MM.1S (cell line): ENCODE results near the gene VSIG10L2.

ENCODE experiments used
- DNase-seq: peaks from one replicate; pipeline ENCODE4 v3.0.0-alpha.2; 2015
- H2AFZ ChIP-seq: fragments of 300-600 bp; sonication (generic); 2 replicates; pipeline ENCODE4 v1.6.0; 2016; ENCODE audit warnings: antibody characterized with exemption, low read length
- H3F3A ChIP-seq: fragments of 300-600 bp; sonication (generic); 2 replicates; pipeline ENCODE4 v1.6.1; 2016; ENCODE audit warnings: mild to moderate bottlenecking, antibody characterized with exemption, low read length, moderate library complexity, mixed read lengths; ENCODE audit not compliant: insufficient read depth
- H3K27ac ChIP-seq: fragments of 300-600 bp; sonication (generic); 2 replicates; pipeline ENCODE4 v1.5.1; 2016; ENCODE audit warnings: mild to moderate bottlenecking, low read length
- H3K27me3 ChIP-seq: fragments of 300-600 bp; sonication (generic); replicated peaks from 2 replicates; pipeline ENCODE4 v1.6.0; 2016; ENCODE audit warnings: low read length; ENCODE audit not compliant: insufficient read depth
- H3K36me3 ChIP-seq: fragments of 300-600 bp; sonication (generic); replicated peaks from 2 replicates; pipeline ENCODE4 v1.6.1; 2016; ENCODE audit warnings: mild to moderate bottlenecking, low read length, mixed read lengths; ENCODE audit not compliant: insufficient read depth
- H3K4me1 ChIP-seq: fragments of 300-600 bp; sonication (generic); 2 replicates; pipeline ENCODE4 v1.6.1; 2016; ENCODE audit warnings: low read length, mixed read lengths
- H3K4me2 ChIP-seq: fragments of 300-600 bp; sonication (generic); 2 replicates; pipeline ENCODE4 v1.6.0; 2016; ENCODE audit warnings: low read depth, low read length
- H3K4me3 ChIP-seq: fragments of 300-600 bp; sonication (generic); 2 replicates; pipeline ENCODE4 v1.5.1; 2016; ENCODE audit warnings: low read length, mixed read lengths
- H3K79me2 ChIP-seq: fragments of 300-600 bp; sonication (generic); 2 replicates; pipeline ENCODE4 v1.6.1; 2016; ENCODE audit warnings: mixed run types, low read length, mixed read lengths
- H3K9ac ChIP-seq: fragments of 300-600 bp; sonication (generic); 2 replicates; pipeline ENCODE4 v1.6.1; 2016; ENCODE audit warnings: low read length, mixed read lengths
- H3K9me2 ChIP-seq: fragments of 300-600 bp; sonication (generic); replicated peaks from 2 replicates; pipeline ENCODE4 v1.6.1; 2016; ENCODE audit warnings: mild to moderate bottlenecking, low read length, mixed read lengths; ENCODE audit not compliant: insufficient read depth
- H3K9me3 ChIP-seq: fragments of 300-600 bp; sonication (generic); replicated peaks from 2 replicates; pipeline ENCODE4 v1.6.1; 2016; ENCODE audit warnings: mild to moderate bottlenecking, low read length, mixed read lengths; ENCODE audit not compliant: insufficient read depth
- H4K20me1 ChIP-seq: fragments of 300-600 bp; sonication (generic); 2 replicates; pipeline ENCODE4 v1.6.1; 2016; ENCODE audit warnings: mild to moderate bottlenecking, low read length, moderate library complexity, mixed read lengths; ENCODE audit not compliant: insufficient read depth
- CTCF ChIP-seq: fragments of 300-600 bp; sonication (generic); IDR thresholded peaks from 2 replicates; pipeline ENCODE4 v1.5.1; 2016; ENCODE audit warnings: antibody characterized with exemption, low read length, mixed read lengths
- EZH2 ChIP-seq: fragments of 300-600 bp; sonication (generic); optimal IDR thresholded peaks from 2 replicates; pipeline ENCODE3; 2017; ENCODE audit warnings: low read depth, mild to moderate bottlenecking, antibody characterized with exemption, low read length, mixed read lengths
- EZH2phosphoT487 ChIP-seq: fragments of 300-600 bp; sonication (generic); IDR thresholded peaks from 2 replicates; pipeline ENCODE4 v1.6.1; 2018; ENCODE audit warnings: antibody characterized with exemption, low read length

VSIG10L2 gene

DNA sequence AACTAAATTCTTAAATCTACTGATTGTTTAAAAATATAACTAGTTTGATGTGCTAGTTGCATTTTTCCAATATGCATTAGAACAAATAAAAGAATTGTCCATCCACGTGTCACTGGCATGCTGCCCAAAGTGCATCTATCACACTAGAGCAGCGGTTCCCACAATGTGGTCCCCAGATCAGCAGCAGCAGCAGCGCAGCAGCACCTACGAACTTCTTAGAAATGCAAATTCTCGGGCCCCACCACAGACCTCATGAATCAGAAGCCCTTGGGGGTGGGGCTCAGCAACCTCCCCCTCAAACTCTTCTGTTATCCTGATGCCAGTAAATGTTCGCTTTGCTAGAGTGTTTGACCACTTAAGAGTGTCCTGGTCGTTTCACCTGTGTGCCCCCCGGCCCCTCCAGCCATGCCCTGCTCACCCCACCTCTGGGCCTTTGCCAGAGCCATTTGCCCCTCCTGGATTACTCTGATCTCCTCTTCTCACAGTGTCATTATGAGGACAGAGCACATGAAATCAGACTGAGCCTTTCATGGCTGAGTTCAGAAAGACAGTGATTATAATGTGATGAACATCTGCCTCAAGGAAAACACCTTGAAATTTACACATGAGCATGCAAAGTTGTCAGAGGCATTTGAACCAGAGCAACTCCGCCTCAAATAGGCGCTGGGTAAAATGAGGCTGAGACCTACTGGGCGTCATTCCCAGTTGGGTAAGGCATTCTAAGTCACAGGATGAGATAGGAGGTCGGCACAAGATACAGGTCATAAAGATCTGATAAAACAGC, 12.6 kb upstream of the VSIG10L2 start:
- H3K79me2 ChIP-seq = no peaks in the 10 kb centered on the region
- TF ChIP-seq EZH2 = no peak
- TF ChIP-seq CTCF = no peak
- no peak for TF ChIP-seq EZH2phosphoT487
- H3K9me3 ChIP-seq = no peaks in the 10 kb centered on the region
- H4K20me1 ChIP-seq = no peaks in the 10 kb centered on the region
- H3K4me3 ChIP-seq = no peak overlapping the region
- no peak for DNase-seq
- H3K9me2 ChIP-seq = no peaks in the 10 kb centered on the region
- H3K27me3 ChIP-seq = no peaks in the 10 kb centered on the region
- no peak overlapping the region for H2AFZ ChIP-seq
- no peak overlapping the region for H3K27ac ChIP-seq
- H3K4me1 ChIP-seq = no peaks in the 10 kb centered on the region
- no peak overlapping the region for H3K4me2 ChIP-seq
- H3F3A ChIP-seq = no peaks in the 10 kb centered on the region
- no peak overlapping the region for H3K9ac ChIP-seq
- no peaks in the 10 kb centered on the region for H3K36me3 ChIP-seq

- Histone ChIP-seq H3K4me3 (no peak overlapping the region), H3K4me1 (no peaks in the 10 kb centered on the region), H3K9ac (no peak overlapping the region), H3K27ac (no peak overlapping the region), H4K20me1 (no peaks in the 10 kb centered on the region), H3K79me2 (no peaks in the 10 kb centered on the region), H3K9me2 (no peaks in the 10 kb centered on the region), H2AFZ (no peak overlapping the region), H3K4me2 (no peak overlapping the region), H3F3A (no peaks in the 10 kb centered on the region), H3K27me3 (no peaks in the 10 kb centered on the region), H3K36me3 (no peaks in the 10 kb centered on the region), H3K9me3 (no peaks in the 10 kb centered on the region)
- TF ChIP-seq EZH2phosphoT487 (no peak), EZH2 (no peak), CTCF (no peak)
- no peak for DNase-seq
These were observed 11.4 kb upstream of the VSIG10L2 start for GRCh38 chr11:125934473-125934872.

- no peak overlapping the region for H3K4me3 ChIP-seq
- H3K4me2 ChIP-seq = no peak overlapping the region
- no peaks in the 10 kb centered on the region for H3F3A ChIP-seq
- no peaks in the 10 kb centered on the region for H3K79me2 ChIP-seq
- 0 out of 2 replicates have a peak overlapping the region, but pooled peaks have one; percentile 7 for H2AFZ ChIP-seq
- no peak for DNase-seq
- H3K4me1 ChIP-seq = no peaks in the 10 kb centered on the region
- H3K27me3 ChIP-seq = no peaks in the 10 kb centered on the region
- H3K9me3 ChIP-seq = no peaks in the 10 kb centered on the region
- H4K20me1 ChIP-seq = no peaks in the 10 kb centered on the region
- no peak overlapping the region for H3K27ac ChIP-seq
- no peak overlapping the region for H3K9ac ChIP-seq
- TF ChIP-seq EZH2phosphoT487 (no peak), EZH2 (no peak), CTCF (peak; percentile 19)
- no peaks in the 10 kb centered on the region for H3K9me2 ChIP-seq
- no peaks in the 10 kb centered on the region for H3K36me3 ChIP-seq
These were observed 10.8 kb upstream of the VSIG10L2 start for GRCh38 chr11:125935056-125935455.
